HG03469 (cell line): Measurements from ENCODE around the gene ELMOD3.
"Not testable (repeated sequence)": the region's sequence is repeated elsewhere in the genome, so short reads cannot be mapped to it uniquely, and the experiment has no call there.

ENCODE experiments used
- ATAC-seq: cut with Tn5 transposase; IDR thresholded peaks from one replicate; pipeline ENCODE4 v1.9.1; 2021; ENCODE audit warnings: mild to moderate bottlenecking, moderate library complexity, moderate number of reproducible peaks; ENCODE audit not compliant: unreplicated experiment

ELMOD3 gene

GRCh38 chr2:85371045-85371444 lies 16.5 kb downstream of the ELMOD3 start:
- ATAC-seq: no peak

DNA sequence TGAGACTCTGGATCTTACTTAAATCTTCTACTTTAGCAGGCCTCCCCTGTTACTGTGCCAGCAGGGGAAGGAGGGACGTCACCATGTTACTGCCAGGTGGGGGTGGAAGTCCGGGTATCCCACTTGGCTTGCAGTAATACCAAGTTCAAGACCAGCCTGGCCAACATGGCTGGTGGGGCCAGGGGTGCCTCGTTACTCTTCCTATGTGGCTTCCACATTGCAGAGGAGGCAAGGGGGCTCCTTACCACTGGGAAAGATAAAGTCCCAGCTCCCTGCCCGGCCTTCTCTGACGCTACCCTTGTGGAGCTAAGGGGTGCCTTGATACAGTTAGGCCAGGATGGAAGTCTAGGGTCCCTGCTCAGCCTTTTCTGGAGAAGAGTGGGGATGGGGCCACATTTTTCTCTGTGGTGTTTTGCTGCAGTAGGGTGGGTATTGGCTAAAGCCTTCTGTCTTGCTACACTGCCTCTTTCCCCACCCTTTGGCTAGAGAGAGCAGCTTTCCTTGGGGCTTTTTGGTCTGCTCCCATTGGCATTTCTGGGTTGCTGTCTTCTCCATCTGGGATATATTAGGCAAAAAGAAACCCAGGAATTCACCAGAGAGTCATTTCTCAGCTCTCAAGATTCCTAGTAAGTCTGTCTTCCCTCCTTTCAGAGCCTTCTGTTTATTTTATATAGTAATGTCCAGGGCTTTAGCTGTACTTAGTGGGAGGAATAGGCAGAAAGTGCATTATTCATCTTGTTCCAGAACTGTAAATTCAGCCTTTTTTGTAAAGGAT lies 21.9 kb downstream of the ELMOD3 start:
- no peak for ATAC-seq

- ATAC-seq: no peak
Observed at GRCh38 chr2:85377083-85377482, 22.5 kb downstream of the ELMOD3 start.

- ATAC-seq: no peak
Observed at GRCh38 chr2:85378257-85378656, 23.7 kb downstream of the ELMOD3 start.

- ATAC-seq: no peak
Observed at GRCh38 chr2:85380048-85380447, 25.5 kb downstream of the ELMOD3 start.

GRCh38 chr2:85383151-85383550 lies 28.6 kb downstream of the ELMOD3 start:
- not testable (repeated sequence) for ATAC-seq

- ATAC-seq: no peak
Observed at GRCh38 chr2:85383850-85384249, 29.3 kb downstream of the ELMOD3 start.

DNA sequence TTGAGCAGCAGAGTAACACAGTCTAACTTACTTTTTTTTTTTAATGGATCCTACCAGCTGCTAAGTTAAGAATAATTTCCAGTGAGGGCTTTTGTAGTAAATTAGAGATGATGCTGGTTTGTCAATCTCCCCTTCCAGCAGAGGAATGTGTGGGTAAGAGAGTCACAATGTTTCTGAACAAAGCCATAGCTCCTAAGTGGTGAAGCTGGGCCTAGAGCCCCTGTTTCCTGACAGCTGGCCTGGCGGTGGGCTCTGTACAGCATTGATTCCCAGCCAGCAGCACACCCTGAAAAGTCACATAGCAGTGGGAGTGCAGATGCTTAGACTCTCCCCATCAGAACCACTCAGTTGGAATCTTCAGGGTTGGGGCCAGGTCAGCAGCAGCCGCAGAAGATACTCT lies 31.2 kb downstream of the ELMOD3 start:
- ATAC-seq: no peak

- ATAC-seq: no peak
Observed at GRCh38 chr2:85387754-85388153, 33.2 kb downstream of the ELMOD3 start.

DNA sequence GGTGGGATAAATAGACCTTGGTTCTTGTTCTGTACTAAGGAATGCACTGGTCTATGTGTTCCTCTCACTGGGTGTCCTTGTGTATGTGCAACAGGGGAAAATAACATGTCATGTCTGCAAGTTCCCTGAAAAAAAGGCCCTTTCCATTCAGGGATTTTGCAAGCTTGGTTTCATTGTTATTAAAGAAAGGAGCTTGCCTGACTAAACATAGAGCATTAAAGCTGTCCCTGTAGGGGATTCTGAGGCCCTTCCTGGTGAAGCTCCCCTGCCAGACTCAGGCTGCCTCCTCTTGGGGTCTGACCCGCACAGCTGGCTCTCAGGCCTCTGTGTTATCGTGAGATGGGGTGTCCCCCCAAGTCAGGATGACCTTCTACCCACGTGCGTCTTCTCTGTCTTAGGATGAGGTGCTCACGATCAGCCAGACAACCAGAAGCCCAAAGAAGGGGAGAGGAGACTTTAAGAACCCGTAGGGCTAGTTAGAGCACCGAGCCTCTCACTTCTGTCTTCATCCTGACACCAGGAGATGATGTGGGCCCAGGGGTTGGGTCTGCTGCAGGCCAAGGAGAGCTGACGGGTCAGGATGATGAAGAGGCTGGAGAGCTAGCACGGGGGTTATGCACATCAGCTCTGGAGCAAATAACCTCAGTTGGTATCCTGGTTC lies 34.4 kb downstream of the ELMOD3 start:
- ATAC-seq: no peak

DNA sequence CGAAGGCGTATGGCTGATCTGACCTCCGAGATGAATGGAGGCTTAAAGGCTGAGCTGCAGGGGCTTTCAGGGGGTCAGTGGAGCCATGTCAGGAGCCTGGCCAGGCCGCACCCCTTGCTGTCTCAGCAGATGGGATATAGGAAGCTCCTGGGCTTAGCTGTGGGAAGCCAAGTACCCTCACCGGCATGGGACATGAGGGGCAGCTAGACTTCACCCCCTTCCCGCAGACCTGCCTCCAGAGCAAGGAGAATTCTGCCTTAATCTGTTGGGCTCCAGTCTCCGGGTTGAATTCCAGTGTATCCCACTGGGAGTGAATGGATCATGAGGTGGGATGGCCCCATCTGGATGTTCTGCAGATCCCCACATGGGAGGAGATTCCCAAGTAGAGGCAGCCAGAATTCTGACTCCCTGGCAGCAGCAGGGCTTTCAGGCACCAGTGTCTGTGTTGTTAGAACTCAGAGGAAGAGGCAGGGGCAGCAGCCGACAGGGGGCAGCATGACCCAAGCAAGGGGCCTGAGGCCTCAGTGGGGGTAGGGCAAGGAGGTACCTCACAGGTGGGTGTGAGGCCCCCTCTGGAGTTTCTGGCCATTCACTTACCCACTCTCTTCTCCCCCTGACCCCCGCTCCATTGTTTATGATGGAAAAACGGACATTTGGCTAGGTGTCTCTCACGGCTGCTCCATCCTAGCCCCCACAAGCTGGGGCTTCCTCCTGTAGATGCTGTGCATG lies 36.5 kb downstream of the ELMOD3 start:
- ATAC-seq: no peak

GRCh38 chr2:85393836-85394235 lies 39.3 kb downstream of the ELMOD3 start:
- ATAC-seq: no peak

- no peak for ATAC-seq
Observed at GRCh38 chr2:85394261-85394681, 39.7 kb downstream of the ELMOD3 start.

GRCh38 chr2:85394976-85395375 lies 40.4 kb downstream of the ELMOD3 start:
- ATAC-seq: no peak

DNA sequence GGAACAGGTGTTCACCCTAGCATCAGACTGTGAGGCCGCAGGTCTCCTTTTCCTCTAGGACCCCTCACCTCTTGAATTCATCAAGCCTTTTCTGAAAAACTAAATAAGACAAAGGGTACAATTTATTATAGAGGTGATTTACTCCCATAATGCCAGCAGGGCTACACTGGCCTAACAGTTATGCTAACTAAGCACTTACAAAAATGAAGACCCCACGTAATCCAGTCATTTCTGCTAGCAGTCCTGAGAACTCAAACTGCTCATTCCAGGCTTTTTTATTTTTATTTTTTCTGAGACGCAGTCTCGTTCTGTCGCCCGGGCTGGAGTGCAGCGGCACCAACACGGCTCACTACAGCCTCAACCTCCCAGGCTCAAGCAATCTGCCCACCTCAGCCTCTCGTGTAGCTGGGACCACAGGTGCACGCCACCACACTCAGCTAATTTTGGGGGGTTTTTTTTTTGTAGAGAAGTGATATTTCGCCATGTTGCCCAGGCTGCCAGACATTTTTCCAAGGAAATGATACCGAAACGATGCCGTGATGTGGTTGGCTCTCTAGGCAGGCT lies 41.4 kb downstream of the ELMOD3 start:
- ATAC-seq: no peak

GRCh38 chr2:85396531-85397470 lies 42.2 kb downstream of the ELMOD3 start:
- ATAC-seq: no peak

- ATAC-seq: no peak
Observed at GRCh38 chr2:85397925-85398331, 43.4 kb downstream of the ELMOD3 start.

GRCh38 chr2:85398426-85399182 lies 44.0 kb downstream of the ELMOD3 start:
- no peak for ATAC-seq

DNA sequence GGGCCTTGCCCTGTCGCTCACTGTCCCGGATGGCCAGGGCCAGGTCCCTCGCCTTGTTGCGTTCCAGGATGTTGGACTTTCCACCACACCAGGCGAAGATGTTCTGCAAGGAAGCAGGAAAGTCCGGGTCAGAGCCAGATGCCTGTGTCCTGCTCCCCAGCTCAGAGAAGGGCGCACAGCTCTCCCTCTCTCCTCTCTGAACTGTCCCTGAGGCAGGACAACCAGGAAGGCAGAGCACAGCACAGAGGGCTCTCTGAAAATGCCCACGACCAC lies 44.5 kb downstream of the ELMOD3 start:
- ATAC-seq: no peak

DNA sequence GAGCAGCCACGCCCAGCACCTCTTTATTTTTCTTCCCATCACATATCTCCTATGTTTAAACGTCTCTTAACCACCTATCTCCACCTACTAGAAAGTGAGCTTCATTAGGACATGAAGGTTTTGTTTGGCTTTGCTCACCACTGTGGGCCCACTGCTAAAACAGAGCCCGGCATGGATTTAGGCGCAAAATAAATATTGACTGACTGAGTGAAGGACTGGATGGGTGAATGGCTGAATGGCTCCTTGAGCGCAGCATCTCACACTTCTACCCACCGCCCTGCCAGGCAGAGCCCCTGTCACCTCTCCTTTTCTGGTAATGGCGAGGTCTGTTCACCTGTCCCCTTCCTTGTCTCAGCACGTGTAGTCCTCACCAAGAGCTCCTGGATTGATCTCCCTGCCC lies 45.5 kb downstream of the ELMOD3 start:
- ATAC-seq: no peak
